Measurements from ENCODE around the gene SCN5A.

DNA sequence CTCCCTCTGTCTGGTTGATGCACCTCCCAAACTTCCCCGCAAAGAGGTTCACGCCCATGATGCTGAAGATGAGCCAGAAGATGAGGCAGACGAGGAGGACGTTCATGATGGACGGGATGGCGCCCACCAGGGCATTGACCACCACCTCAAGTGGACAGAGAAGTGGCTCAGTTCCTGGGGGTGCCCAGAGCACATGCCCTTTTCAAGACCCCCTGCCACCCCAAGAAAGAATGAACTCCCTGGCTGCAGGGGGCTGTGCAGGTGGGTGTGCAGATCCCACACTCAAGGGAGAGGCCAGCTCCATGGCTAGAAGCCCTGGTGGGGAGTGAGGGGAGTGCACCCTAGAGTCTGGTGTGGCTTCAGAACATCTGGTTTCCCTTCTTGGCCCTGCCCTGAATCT, 89.2 kb downstream of the SCN5A start:
- TF ChIP-seq TCF4 (CRISPR knock-in tag; IDR thresholded peaks at IDR 0.05; ENCODE audit: borderline replicate concordance) (no peak), ZC3H10 (CRISPR knock-in tag; IDR thresholded peaks at IDR 0.05) (no peak), ZNF565 (CRISPR knock-in tag; conservative IDR thresholded peaks at IDR 0.05; ENCODE audit: low read depth) (no peak), ARNTL (CRISPR knock-in tag; IDR thresholded peaks at IDR 0.05; ENCODE audit: borderline replicate concordance, low read depth) (no peak), TSHZ2 (CRISPR knock-in tag; IDR thresholded peaks at IDR 0.05) (no peak), POU6F1 (CRISPR knock-in tag; IDR thresholded peaks at IDR 0.05; ENCODE audit: borderline replicate concordance, low read depth) (no peak), PATZ1 (CRISPR knock-in tag; IDR thresholded peaks at IDR 0.05; ENCODE audit: borderline replicate concordance) (no peak), RARB (CRISPR knock-in tag; IDR thresholded peaks at IDR 0.05) (no peak), ZNF70 (CRISPR knock-in tag; IDR thresholded peaks at IDR 0.05) (no peak), SNAI2 (CRISPR knock-in tag; IDR thresholded peaks at IDR 0.05) (no peak), GLIS3 (CRISPR knock-in tag; IDR thresholded peaks at IDR 0.05) (no peak), ZNF8 (CRISPR knock-in tag; IDR thresholded peaks at IDR 0.05) (no peak), CSDC2 (CRISPR knock-in tag; IDR thresholded peaks at IDR 0.05) (no peak)
- TF ChIP-seq, protein P1, sequence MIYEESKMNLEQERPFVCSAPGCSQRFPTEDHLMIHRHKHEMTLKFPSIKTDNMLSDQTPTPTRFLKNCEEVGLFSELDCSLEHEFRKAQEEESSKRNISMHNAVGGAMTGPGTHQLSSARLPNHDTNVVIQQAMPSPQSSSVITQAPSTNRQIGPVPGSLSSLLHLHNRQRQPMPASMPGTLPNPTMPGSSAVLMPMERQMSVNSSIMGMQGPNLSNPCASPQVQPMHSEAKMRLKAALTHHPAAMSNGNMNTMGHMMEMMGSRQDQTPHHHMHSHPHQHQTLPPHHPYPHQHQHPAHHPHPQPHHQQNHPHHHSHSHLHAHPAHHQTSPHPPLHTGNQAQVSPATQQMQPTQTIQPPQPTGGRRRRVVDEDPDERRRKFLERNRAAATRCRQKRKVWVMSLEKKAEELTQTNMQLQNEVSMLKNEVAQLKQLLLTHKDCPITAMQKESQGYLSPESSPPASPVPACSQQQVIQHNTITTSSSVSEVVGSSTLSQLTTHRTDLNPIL (CRISPR knock-in tag; IDR thresholded peaks at IDR 0.05; ENCODE audit: low read depth): no peak

All from SK-N-SH treated with all-trans-retinoic acid at 6 μM for 48 hours (cell line).